NCI-H748 (cell line): ENCODE results near the gene MLF1.

Experiments
- DNase-seq: peaks from one replicate; lab custom pipeline; 2025; ENCODE audit not compliant: unreplicated experiment; lab: John Stamatoyannopoulos, UW

Gene MLF1

GRCh38 chr3:158573714-158574113 lies 2.7 kb downstream of the MLF1 start:
- peak; percentile 5 for DNase-seq

- DNase-seq, result no peak
Observed at GRCh38 chr3:158574646-158575045, 3.7 kb downstream of the MLF1 start.

GRCh38 chr3:158590223-158590622 lies 19.2 kb downstream of the MLF1 start:
- no peak for DNase-seq

- no peak for DNase-seq
Observed at GRCh38 chr3:158600787-158601186, 29.8 kb downstream of the MLF1 start.

GRCh38 chr3:158602227-158602626 lies 31.2 kb downstream of the MLF1 start:
- DNase-seq, result no peak

- no peak for DNase-seq
Observed at GRCh38 chr3:158617982-158618875, 47.2 kb downstream of the MLF1 start.

GRCh38 chr3:158625881-158626280 lies 54.9 kb downstream of the MLF1 start:
- DNase-seq, result no peak

GRCh38 chr3:158631981-158632380 lies 61.0 kb downstream of the MLF1 start:
- DNase-seq, result no peak

- no peak for DNase-seq
Observed at GRCh38 chr3:158640646-158641045, 69.7 kb downstream of the MLF1 start.

GRCh38 chr3:158642005-158642404 lies 71.0 kb downstream of the MLF1 start:
- DNase-seq, result no peak

- no peak for DNase-seq
Observed at GRCh38 chr3:158642474-158643210, 71.6 kb downstream of the MLF1 start.

GRCh38 chr3:158644345-158644908 lies 73.4 kb downstream of the MLF1 start, which contains the start of gene GFM1:
TSS of gene GFM1 (plus strand) at chr3:158644527. CDS start at chr3:158644635, 108 bp downstream.
- peak; percentile 94 for DNase-seq

- DNase-seq, result no peak
Observed at GRCh38 chr3:158649791-158650190, 78.8 kb downstream of the MLF1 start.

GRCh38 chr3:158651192-158651591 lies 80.2 kb downstream of the MLF1 start:
- DNase-seq, result no peak

- no peak for DNase-seq
Observed at GRCh38 chr3:158652463-158652862, 81.5 kb downstream of the MLF1 start.
